Osteoblast (primary cell): ENCODE data around the gene PRKAR1B. TPM values are rescaled to one million over a fixed set of nuclear protein-coding genes. Genes with fewer than 3 reads are reported as not detected.

Source experiments
- DNase-seq: peaks from one replicate; pipeline ENCODE4 v3.0.0; 2011; ENCODE audit warnings: low spot score, mixed read lengths; ENCODE audit not compliant: insufficient read length; ENCODE audit errors: missing footprints
- H2AFZ ChIP-seq: 2 replicates; pipeline ENCODE4 v1.6.0; 2011; ENCODE audit warnings: mild to moderate bottlenecking, low read length
- H3K27ac ChIP-seq: 2 replicates; pipeline ENCODE4 v1.5.1; 2011; ENCODE audit warnings: mild to moderate bottlenecking, low read depth, low read length, moderate library complexity
- H3K27me3 ChIP-seq: 2 replicates; pipeline ENCODE4 v1.6.0; 2012; ENCODE audit warnings: mild to moderate bottlenecking, control low read depth, inconsistent platforms, low read length, moderate library complexity; ENCODE audit not compliant: insufficient read depth
- H3K36me3 ChIP-seq: 2 replicates; pipeline ENCODE4 v1.5.1; 2011; ENCODE audit warnings: mild to moderate bottlenecking, low read length, control low read depth, moderate library complexity; ENCODE audit not compliant: insufficient read depth
- H3K4me1 ChIP-seq: 2 replicates; pipeline ENCODE4 v1.5.1; 2011; ENCODE audit warnings: mild to moderate bottlenecking, low read length, control low read depth, moderate library complexity; ENCODE audit not compliant: insufficient read depth
- H3K4me2 ChIP-seq: 2 replicates; pipeline ENCODE4 v1.6.0; 2011; ENCODE audit warnings: mild to moderate bottlenecking, low read length; ENCODE audit not compliant: insufficient read depth
- H3K4me3 ChIP-seq: fragments of 200-600 bp; sonication (generic); 3 replicates; pipeline ENCODE4 v1.5.1; 2012; ENCODE audit warnings: mild to moderate bottlenecking, low read length, inconsistent platforms; ENCODE audit not compliant: insufficient read depth
- H3K79me2 ChIP-seq: 2 replicates; pipeline ENCODE4 v1.6.0; 2012; ENCODE audit warnings: mild to moderate bottlenecking, low read length, control low read depth, inconsistent platforms; ENCODE audit not compliant: insufficient read depth
- H3K9me3 ChIP-seq: 2 replicates; pipeline ENCODE4 v1.5.1; 2011; ENCODE audit warnings: low read depth, low read length, control low read depth
- H4K20me1 ChIP-seq: 2 replicates; pipeline ENCODE4 v1.6.0; 2012; ENCODE audit warnings: mild to moderate bottlenecking, low read length, control low read depth; ENCODE audit not compliant: insufficient read depth
- total RNA-seq: library from RNA; depleted of rRNA; stranded (reverse); fragments of >200 nt; gene quantifications from 2 replicates; pipeline ENCODE4 v1.2.3, GENCODE V29; 2012
- TF ChIP-seq, protein P1 (sequence below): IDR thresholded peaks from 2 replicates; pipeline ENCODE4 v1.5.1; 2011; ENCODE audit warnings: mild to moderate bottlenecking, low read depth, low read length, moderate library complexity; ENCODE audit errors: extremely low read depth

PRKAR1B gene
- total RNA-seq, 1 donor: 6.5 TPM

DNA sequence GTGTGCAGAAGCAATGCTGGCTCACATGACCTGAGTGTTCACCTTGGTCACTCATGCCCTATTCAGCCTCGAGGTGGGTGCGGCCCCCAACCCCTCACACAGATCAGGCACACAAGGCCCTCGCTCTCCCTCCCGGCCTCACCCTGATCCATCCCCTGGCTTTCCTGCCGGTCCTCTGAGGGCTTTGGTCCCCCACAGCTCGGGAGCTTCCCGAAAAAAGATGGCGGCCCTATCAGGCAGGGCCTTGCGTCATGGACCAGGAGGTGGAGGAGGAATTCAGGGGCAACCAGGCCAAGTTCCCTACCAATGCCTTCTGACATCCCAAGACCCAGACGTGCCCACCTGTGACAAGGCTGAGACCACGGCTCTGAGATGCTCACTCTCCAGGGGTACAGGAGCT lies 44.3 kb downstream of the PRKAR1B start:
- Histone ChIP-seq H3K4me2 (no peak overlapping the region), H3K79me2 (no peaks in the 10 kb centered on the region), H3K9me3 (no peaks in the 10 kb centered on the region), H3K27me3 (no peaks in the 10 kb centered on the region), H4K20me1 (no peaks in the 10 kb centered on the region), H3K4me3 (no peak overlapping the region), H3K4me1 (no peaks in the 10 kb centered on the region), H2AFZ (no peak overlapping the region), H3K27ac (no peak overlapping the region), H3K36me3 (no peaks in the 10 kb centered on the region)
- TF ChIP-seq, protein P1, sequence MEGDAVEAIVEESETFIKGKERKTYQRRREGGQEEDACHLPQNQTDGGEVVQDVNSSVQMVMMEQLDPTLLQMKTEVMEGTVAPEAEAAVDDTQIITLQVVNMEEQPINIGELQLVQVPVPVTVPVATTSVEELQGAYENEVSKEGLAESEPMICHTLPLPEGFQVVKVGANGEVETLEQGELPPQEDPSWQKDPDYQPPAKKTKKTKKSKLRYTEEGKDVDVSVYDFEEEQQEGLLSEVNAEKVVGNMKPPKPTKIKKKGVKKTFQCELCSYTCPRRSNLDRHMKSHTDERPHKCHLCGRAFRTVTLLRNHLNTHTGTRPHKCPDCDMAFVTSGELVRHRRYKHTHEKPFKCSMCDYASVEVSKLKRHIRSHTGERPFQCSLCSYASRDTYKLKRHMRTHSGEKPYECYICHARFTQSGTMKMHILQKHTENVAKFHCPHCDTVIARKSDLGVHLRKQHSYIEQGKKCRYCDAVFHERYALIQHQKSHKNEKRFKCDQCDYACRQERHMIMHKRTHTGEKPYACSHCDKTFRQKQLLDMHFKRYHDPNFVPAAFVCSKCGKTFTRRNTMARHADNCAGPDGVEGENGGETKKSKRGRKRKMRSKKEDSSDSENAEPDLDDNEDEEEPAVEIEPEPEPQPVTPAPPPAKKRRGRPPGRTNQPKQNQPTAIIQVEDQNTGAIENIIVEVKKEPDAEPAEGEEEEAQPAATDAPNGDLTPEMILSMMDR: no peak
- no peak for DNase-seq

DNA sequence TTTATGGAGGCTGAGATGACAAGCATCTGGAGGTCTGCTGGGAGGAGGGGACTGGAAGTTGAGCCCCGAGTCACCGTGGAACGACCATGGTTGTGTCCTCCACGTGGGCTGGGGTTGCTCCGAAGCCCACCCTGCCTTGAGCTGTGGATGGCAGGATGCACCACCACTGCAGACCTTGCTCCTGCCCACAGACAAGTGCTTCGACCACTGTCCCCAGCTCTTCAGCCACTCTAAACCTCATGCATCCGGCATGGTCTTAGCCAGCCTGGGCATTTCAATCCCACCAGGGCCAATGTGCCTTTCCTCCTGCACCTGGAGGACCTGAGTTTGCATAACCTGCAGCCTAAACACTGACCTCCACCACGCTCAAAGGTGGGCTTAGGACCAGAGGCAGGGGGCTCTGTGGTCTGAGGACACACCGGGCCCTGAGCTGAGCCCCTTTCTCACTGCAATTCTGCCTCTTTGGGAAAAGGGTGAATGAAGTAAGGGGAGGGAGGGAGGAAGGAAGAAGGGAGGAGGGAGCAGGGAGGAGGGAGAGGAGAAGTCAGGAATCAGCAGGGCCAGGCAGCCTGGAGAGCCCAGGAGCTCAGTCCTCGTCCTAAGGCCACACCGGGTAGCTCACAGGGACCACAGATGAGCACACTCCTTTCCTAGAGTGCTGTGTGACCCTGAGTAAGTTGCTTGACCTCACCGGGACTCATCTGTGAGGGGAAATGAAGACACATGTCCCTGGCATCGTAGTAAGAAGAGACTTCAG lies 45.4 kb downstream of the PRKAR1B start:
- Histone ChIP-seq H3K36me3 (no peaks in the 10 kb centered on the region), H3K4me2 (no peak overlapping the region), H3K4me3 (no peak overlapping the region), H3K4me1 (no peaks in the 10 kb centered on the region), H3K9me3 (no peaks in the 10 kb centered on the region), H4K20me1 (no peaks in the 10 kb centered on the region), H3K27ac (no peak overlapping the region), H2AFZ (no peak overlapping the region), H3K79me2 (no peaks in the 10 kb centered on the region), H3K27me3 (no peaks in the 10 kb centered on the region)
- peak; percentile 51 for DNase-seq
- TF ChIP-seq, protein P1: no peak

DNA sequence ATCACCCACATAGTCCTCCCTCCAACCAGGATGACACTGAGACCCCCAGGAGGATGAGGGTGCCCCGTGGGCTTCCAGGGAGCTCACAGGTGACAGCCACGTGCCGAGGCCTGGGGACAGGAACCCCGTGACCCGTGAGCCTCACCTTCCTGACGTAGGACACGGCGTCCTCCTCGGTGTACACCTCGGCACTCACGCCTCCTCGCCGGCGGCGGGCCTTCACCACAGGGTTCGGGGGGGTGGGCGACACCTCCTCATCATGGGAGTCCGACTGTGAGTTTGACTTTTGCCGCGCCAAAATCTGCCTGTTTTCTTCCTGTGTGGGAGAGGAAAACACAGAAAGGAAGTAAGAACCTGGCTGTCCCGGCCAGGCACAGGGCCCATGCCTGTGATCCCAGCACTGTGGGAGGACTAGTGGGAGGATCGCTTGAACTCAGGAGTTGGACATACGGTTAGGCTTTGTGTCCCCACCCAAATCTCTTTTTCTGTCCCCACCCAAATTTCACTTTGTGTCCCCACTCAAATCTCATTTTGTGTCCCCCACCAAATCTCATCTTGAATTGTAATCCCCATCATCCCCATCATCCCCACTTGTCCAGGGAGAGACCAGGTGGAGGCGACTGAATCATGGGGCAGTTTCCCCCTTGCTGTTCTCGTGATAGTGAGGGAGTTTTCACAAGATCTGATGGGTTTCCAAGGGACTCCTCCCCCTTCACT lies 46.5 kb downstream of the PRKAR1B start:
- H3K4me1 ChIP-seq: no peaks in the 10 kb centered on the region
- no peaks in the 10 kb centered on the region for H4K20me1 ChIP-seq
- DNase-seq: peak; percentile 59
- no peaks in the 10 kb centered on the region for H3K27me3 ChIP-seq
- no peaks in the 10 kb centered on the region for H3K36me3 ChIP-seq
- TF ChIP-seq, protein P1: no peak
- no peaks in the 10 kb centered on the region for H3K79me2 ChIP-seq
- H3K4me3 ChIP-seq: no peak overlapping the region
- H3K4me2 ChIP-seq: no peak overlapping the region
- no peak overlapping the region for H2AFZ ChIP-seq
- H3K9me3 ChIP-seq: no peaks in the 10 kb centered on the region
- H3K27ac ChIP-seq: no peak overlapping the region

DNA sequence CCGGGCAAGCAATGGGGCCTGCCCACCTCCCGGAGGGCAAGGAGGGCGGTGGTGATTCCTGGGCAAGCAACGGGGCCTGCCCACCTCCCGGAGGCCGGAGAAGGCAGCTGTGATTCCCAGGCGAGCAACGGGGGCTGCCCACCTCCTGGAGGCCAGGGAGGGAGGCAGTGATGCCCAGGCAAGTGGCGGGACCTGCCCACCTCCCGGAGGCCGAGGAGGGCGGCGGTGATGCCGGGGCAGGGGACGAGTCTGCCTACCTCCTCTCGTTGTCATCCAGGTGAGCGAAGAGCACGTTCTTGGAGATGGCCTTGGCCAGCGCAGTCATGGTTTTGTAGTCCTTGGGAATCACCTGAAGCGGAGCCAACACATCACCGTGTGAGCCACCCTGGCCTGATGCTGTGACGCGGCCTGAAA lies 50.1 kb downstream of the PRKAR1B start:
- no peak overlapping the region for H3K4me2 ChIP-seq
- no peak overlapping the region for H2AFZ ChIP-seq
- H4K20me1 ChIP-seq: no peaks in the 10 kb centered on the region
- TF ChIP-seq, protein P1: no peak
- no peaks in the 10 kb centered on the region for H3K9me3 ChIP-seq
- H3K79me2 ChIP-seq: no peaks in the 10 kb centered on the region
- H3K4me1 ChIP-seq: no peaks in the 10 kb centered on the region
- no peaks in the 10 kb centered on the region for H3K36me3 ChIP-seq
- no peak for DNase-seq
- no peak overlapping the region for H3K27ac ChIP-seq
- no peak overlapping the region for H3K4me3 ChIP-seq
- H3K27me3 ChIP-seq: no peaks in the 10 kb centered on the region
